Skeletal muscle satellite cell (primary cell): Measurements from ENCODE around the gene CAPRIN2. TPM values are rescaled to one million over a fixed set of nuclear protein-coding genes. Genes with fewer than 3 reads are reported as not detected.

Experiments
- H3K27me3 ChIP-seq: 2 replicates; pipeline ENCODE4 v1.7.0; 2013; ENCODE audit warnings: low read length; ENCODE audit not compliant: control insufficient read depth, insufficient read depth
- H3K36me3 ChIP-seq: 2 replicates; pipeline ENCODE4 v1.7.0; 2013; ENCODE audit warnings: mild to moderate bottlenecking, control low read depth, low read length; ENCODE audit not compliant: insufficient read depth
- H3K4me1 ChIP-seq: 2 replicates; pipeline ENCODE4 v1.7.0; 2013; ENCODE audit warnings: low read length; ENCODE audit not compliant: control insufficient read depth, insufficient read depth
- H3K4me2 ChIP-seq: 2 replicates; pipeline ENCODE4 v1.7.0; 2013; ENCODE audit warnings: mild to moderate bottlenecking, low read length
- H3K4me3 ChIP-seq: 2 replicates; pipeline ENCODE4 v1.7.0; 2013; ENCODE audit warnings: low read length
- H3K9ac ChIP-seq: 2 replicates; pipeline ENCODE4 v1.7.0; 2013; ENCODE audit warnings: mild to moderate bottlenecking, low read depth, low read length, moderate library complexity
- H3K9me3 ChIP-seq: replicated peaks from 2 replicates; pipeline ENCODE4 v1.7.0; 2013; ENCODE audit warnings: mild to moderate bottlenecking, control low read depth, low read length
- total RNA-seq: library from RNA; depleted of rRNA; stranded (reverse); fragments of >200 nt; gene quantifications from 2 replicates; pipeline ENCODE4 v1.2.3, GENCODE V29; 2012; rRNA removed

Gene CAPRIN2
- total RNA-seq: 20.1 and 21.8 TPM in 2 replicates

GRCh38 chr12:30754750-30755394, at the start of gene CAPRIN2:
Gene CAPRIN2 (minus strand): TSS chr12:30754951. CDS start chr12:30753520, 1,431 bp downstream.
- peak within 1 kb of the TSS; percentile 88 for H3K9ac ChIP-seq
- no peaks in the 10 kb centered on the region for H3K27me3 ChIP-seq
- peak within 1 kb of the TSS; percentile 95 for H3K4me3 ChIP-seq
- peaks cover 38% of the 10 kb centered on the region for H3K4me1 ChIP-seq
- peak within 1 kb of the TSS; percentile 98 for H3K4me2 ChIP-seq
- no peaks in the 10 kb centered on the region for H3K9me3 ChIP-seq
- peaks cover 10% of the 10 kb centered on the region for H3K36me3 ChIP-seq

- peaks cover 19% of the 10 kb centered on the region for H3K36me3 ChIP-seq
- no peaks in the 10 kb centered on the region for H3K9me3 ChIP-seq
- H3K27me3 ChIP-seq: no peaks in the 10 kb centered on the region
- H3K4me3 ChIP-seq: no peak overlapping the region
- H3K4me2 ChIP-seq: peak overlapping the region; percentile 95
- no peak overlapping the region for H3K9ac ChIP-seq
- H3K4me1 ChIP-seq: peaks cover 32% of the 10 kb centered on the region
Observed at GRCh38 chr12:30797689-30798088, 42.9 kb upstream of the CAPRIN2 start.

GRCh38 chr12:30796891-30797371, 42.2 kb upstream of the CAPRIN2 start:
- Histone ChIP-seq H3K4me3 (peak overlapping the region; percentile 82), H3K27me3 (no peaks in the 10 kb centered on the region), H3K4me2 (peak overlapping the region; percentile 95), H3K36me3 (peaks cover 18% of the 10 kb centered on the region), H3K4me1 (peaks cover 40% of the 10 kb centered on the region), H3K9me3 (no peaks in the 10 kb centered on the region), H3K9ac (peak overlapping the region; percentile 93)

- peaks cover 12% of the 10 kb centered on the region for H3K36me3 ChIP-seq
- H3K4me1 ChIP-seq: peaks cover 45% of the 10 kb centered on the region
- H3K9ac ChIP-seq: peak overlapping the region; percentile 93
- H3K27me3 ChIP-seq: no peaks in the 10 kb centered on the region
- H3K4me3 ChIP-seq: peak overlapping the region; percentile 82
- H3K4me2 ChIP-seq: peak overlapping the region; percentile 95
- H3K9me3 ChIP-seq: no peaks in the 10 kb centered on the region
Observed at GRCh38 chr12:30796313-30796780, 41.6 kb upstream of the CAPRIN2 start.

- peak overlapping the region; percentile 93 for H3K9ac ChIP-seq
- no peaks in the 10 kb centered on the region for H3K9me3 ChIP-seq
- peaks cover 9% of the 10 kb centered on the region for H3K36me3 ChIP-seq
- H3K4me3 ChIP-seq: peak overlapping the region; percentile 82
- peaks cover 45% of the 10 kb centered on the region for H3K4me1 ChIP-seq
- H3K27me3 ChIP-seq: no peaks in the 10 kb centered on the region
- peak overlapping the region; percentile 95 for H3K4me2 ChIP-seq
Observed at GRCh38 chr12:30795410-30796312, 40.9 kb upstream of the CAPRIN2 start.

- H3K9ac ChIP-seq: peak overlapping the region; percentile 93
Observed at GRCh38 chr12:30794591-30795409, 40.0 kb upstream of the CAPRIN2 start.

GRCh38 chr12:30794020-30794419, 39.3 kb upstream of the CAPRIN2 start:
- Histone ChIP-seq H3K27me3 (no peaks in the 10 kb centered on the region), H3K9me3 (no peaks in the 10 kb centered on the region), H3K4me3 (no peak overlapping the region), H3K9ac (peak overlapping the region; percentile 93), H3K4me1 (peaks cover 45% of the 10 kb centered on the region), H3K4me2 (no peak overlapping the region), H3K36me3 (peaks cover 3% of the 10 kb centered on the region)

More at GRCh38 chr12:30794591-30795409, 40.0 kb upstream of the CAPRIN2 start:
- H3K36me3 ChIP-seq: peaks cover 5% of the 10 kb centered on the region
- H3K9me3 ChIP-seq: no peaks in the 10 kb centered on the region
- H3K27me3 ChIP-seq: no peaks in the 10 kb centered on the region
- peaks cover 45% of the 10 kb centered on the region for H3K4me1 ChIP-seq
- peak overlapping the region; percentile 95 for H3K4me2 ChIP-seq
- H3K4me3 ChIP-seq: peak overlapping the region; percentile 82

- H3K9me3 ChIP-seq: no peaks in the 10 kb centered on the region
- H3K4me3 ChIP-seq: peak overlapping the region; percentile 11
- peak overlapping the region; percentile 64 for H3K4me2 ChIP-seq
- H3K4me1 ChIP-seq: peaks cover 45% of the 10 kb centered on the region
- H3K36me3 ChIP-seq: no peaks in the 10 kb centered on the region
- peak overlapping the region; percentile 65 for H3K9ac ChIP-seq
- no peaks in the 10 kb centered on the region for H3K27me3 ChIP-seq
Observed at GRCh38 chr12:30792648-30793499, 38.1 kb upstream of the CAPRIN2 start.

- Histone ChIP-seq H3K27me3 (no peaks in the 10 kb centered on the region), H3K4me2 (peak overlapping the region; percentile 64), H3K36me3 (no peaks in the 10 kb centered on the region), H3K9ac (peak overlapping the region; percentile 24), H3K4me3 (no peak overlapping the region), H3K4me1 (peaks cover 45% of the 10 kb centered on the region), H3K9me3 (no peaks in the 10 kb centered on the region)
Observed at GRCh38 chr12:30792085-30792484, 37.3 kb upstream of the CAPRIN2 start.

- H3K27me3 ChIP-seq: no peaks in the 10 kb centered on the region
- no peaks in the 10 kb centered on the region for H3K36me3 ChIP-seq
- no peak overlapping the region for H3K9ac ChIP-seq
- H3K4me2 ChIP-seq: no peak overlapping the region
- H3K9me3 ChIP-seq: no peaks in the 10 kb centered on the region
- H3K4me1 ChIP-seq: peaks cover 23% of the 10 kb centered on the region
- no peak overlapping the region for H3K4me3 ChIP-seq
Observed at GRCh38 chr12:30788754-30789153, 34.0 kb upstream of the CAPRIN2 start.
